HepG2 (cell line): ENCODE data around the gene LRRFIP2. TPM values are rescaled to one million over a fixed set of nuclear protein-coding genes. Genes with fewer than 3 reads are reported as not detected.
A peak's percentile ranks its signal among the peaks of the same experiment; 100 is the strongest.

Source experiments
- HMGXB4 ChIP-seq, 2 experiments: sonication (generic) in 1 of 2; formaldehyde crosslinking in 1 of 2; IDR thresholded peaks; 2 replicates each; pipeline versions ENCODE4 v1.4.0 to v1.6.1; 2018 to 2020; ENCODE audit warnings: missing genetic modification reagents in 2 of 2, borderline replicate concordance in 1 of 2, low read depth in 1 of 2, mild to moderate bottlenecking in 1 of 2, missing biosample characterization in 1 of 2
- KDM5A ChIP-seq: fragments of 200-600 bp; sonication (generic); IDR thresholded peaks from 2 replicates; pipeline ENCODE4 v1.7.0; 2018; ENCODE audit warnings: antibody characterized with exemption, mild to moderate bottlenecking, low read length, borderline replicate concordance
- NFE2L1 ChIP-seq: sonication (generic); formaldehyde crosslinking; IDR thresholded peaks from 2 replicates; pipeline ENCODE4 v1.4.0; 2020; ENCODE audit warnings: missing genetic modification reagents, mild to moderate bottlenecking, borderline replicate concordance
- POLR2G ChIP-seq: fragments of 200-400 bp; formaldehyde crosslinking; IDR thresholded peaks from 2 replicates; pipeline ENCODE4 v1.6.1; 2018; ENCODE audit warnings: mild to moderate bottlenecking, low read depth, low read length, moderate library complexity
- ZBTB7A ChIP-seq: sonication (generic); formaldehyde crosslinking; IDR thresholded peaks from 2 replicates; pipeline ENCODE4 v1.8.0; 2022; ENCODE audit warnings: mild to moderate bottlenecking, missing genetic modification reagents
- ZNF337 ChIP-seq: sonication (generic); formaldehyde crosslinking; IDR thresholded peaks from 2 replicates; pipeline ENCODE4 v1.5.1; 2020; ENCODE audit warnings: missing genetic modification reagents, low read depth, mild to moderate bottlenecking, borderline replicate concordance
- ZNF704 ChIP-seq: sonication (generic); formaldehyde crosslinking; IDR thresholded peaks from 2 replicates; pipeline ENCODE4 v1.8.1; 2023; ENCODE audit warnings: mild to moderate bottlenecking, inconsistent platforms, moderate library complexity, missing genetic modification reagents, borderline replicate concordance
- polyA plus RNA-seq, 8 experiments: library from polyadenylated mRNA; depleted of rRNA in 3 of 8; stranded (reverse) in 7 of 8; unstranded in 1 of 8; fragments of >200 nt; fragmentation: Illumina TruSeq in 4 of 8; extraction: Trizol in 4 of 8; gene quantifications; 2 replicates each; pipeline versions ENCODE4 v1.2.1 to v1.2.3, GENCODE V29; 2011 to 2016; ENCODE audit warnings: low read depth in 4 of 8, missing spikeins in 1 of 8, mixed read lengths in 1 of 8; ENCODE audit not compliant: insufficient read depth in 1 of 8
- total RNA-seq, 5 experiments: library from RNA; depleted of rRNA; stranded (reverse); fragments of >200 nt; fragmentation: Illumina TruSeq; extraction: Trizol; gene quantifications; 2 replicates each; pipeline ENCODE4 v1.2.3, GENCODE V29; 2016; ENCODE audit warnings: low read depth in 1 of 5
- TF ChIP-seq, protein P1 (sequence below): sonication (generic); formaldehyde crosslinking; IDR thresholded peaks from 2 replicates; pipeline ENCODE4; 2020; ENCODE audit warnings: missing genetic modification reagents, mild to moderate bottlenecking, borderline replicate concordance
- TF ChIP-seq, protein P2 (sequence below): sonication (generic); formaldehyde crosslinking; IDR thresholded peaks from 2 replicates; pipeline ENCODE4 v1.8.0; 2023; ENCODE audit warnings: mild to moderate bottlenecking, missing genetic modification reagents
- TF ChIP-seq, protein P3 (sequence below): sonication (generic); formaldehyde crosslinking; IDR thresholded peaks from 2 replicates; pipeline ENCODE4 v1.4.0; 2020; ENCODE audit warnings: mild to moderate bottlenecking, missing genetic modification reagents, borderline replicate concordance
- TF ChIP-seq, protein P4 (sequence below): sonication (generic); formaldehyde crosslinking; IDR thresholded peaks from 2 replicates; pipeline ENCODE4 v1.4.0; 2020; ENCODE audit warnings: mild to moderate bottlenecking, missing genetic modification reagents

Gene LRRFIP2
- total and polyA plus RNA-seq, 2 of the 13 experiments (the other 11 are each of a cell fraction or from before 2014, with no cell fraction given) = 13.5 to 32.2 TPM

- TF ChIP-seq, protein P1, sequence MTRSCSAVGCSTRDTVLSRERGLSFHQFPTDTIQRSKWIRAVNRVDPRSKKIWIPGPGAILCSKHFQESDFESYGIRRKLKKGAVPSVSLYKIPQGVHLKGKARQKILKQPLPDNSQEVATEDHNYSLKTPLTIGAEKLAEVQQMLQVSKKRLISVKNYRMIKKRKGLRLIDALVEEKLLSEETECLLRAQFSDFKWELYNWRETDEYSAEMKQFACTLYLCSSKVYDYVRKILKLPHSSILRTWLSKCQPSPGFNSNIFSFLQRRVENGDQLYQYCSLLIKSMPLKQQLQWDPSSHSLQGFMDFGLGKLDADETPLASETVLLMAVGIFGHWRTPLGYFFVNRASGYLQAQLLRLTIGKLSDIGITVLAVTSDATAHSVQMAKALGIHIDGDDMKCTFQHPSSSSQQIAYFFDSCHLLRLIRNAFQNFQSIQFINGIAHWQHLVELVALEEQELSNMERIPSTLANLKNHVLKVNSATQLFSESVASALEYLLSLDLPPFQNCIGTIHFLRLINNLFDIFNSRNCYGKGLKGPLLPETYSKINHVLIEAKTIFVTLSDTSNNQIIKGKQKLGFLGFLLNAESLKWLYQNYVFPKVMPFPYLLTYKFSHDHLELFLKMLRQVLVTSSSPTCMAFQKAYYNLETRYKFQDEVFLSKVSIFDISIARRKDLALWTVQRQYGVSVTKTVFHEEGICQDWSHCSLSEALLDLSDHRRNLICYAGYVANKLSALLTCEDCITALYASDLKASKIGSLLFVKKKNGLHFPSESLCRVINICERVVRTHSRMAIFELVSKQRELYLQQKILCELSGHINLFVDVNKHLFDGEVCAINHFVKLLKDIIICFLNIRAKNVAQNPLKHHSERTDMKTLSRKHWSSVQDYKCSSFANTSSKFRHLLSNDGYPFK (CRISPR knock-in tag) = peak; percentile 81; the same call in 1 of the 2 replicates
- TF ChIP-seq, protein P2, sequence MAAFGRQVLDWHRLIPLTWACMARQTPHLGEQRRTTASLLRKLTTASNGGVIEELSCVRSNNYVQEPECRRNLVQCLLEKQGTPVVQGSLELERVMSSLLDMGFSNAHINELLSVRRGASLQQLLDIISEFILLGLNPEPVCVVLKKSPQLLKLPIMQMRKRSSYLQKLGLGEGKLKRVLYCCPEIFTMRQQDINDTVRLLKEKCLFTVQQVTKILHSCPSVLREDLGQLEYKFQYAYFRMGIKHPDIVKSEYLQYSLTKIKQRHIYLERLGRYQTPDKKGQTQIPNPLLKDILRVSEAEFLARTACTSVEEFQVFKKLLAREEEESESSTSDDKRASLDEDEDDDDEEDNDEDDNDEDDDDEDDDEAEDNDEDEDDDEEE (CRISPR knock-in tag) = 0 out of 2 replicates have a peak, but pooled peaks have one; percentile 26
- TF ChIP-seq KDM5A = no peak
- TF ChIP-seq ZBTB7A (CRISPR knock-in tag) = peak; percentile 97
- TF ChIP-seq, protein P3, sequence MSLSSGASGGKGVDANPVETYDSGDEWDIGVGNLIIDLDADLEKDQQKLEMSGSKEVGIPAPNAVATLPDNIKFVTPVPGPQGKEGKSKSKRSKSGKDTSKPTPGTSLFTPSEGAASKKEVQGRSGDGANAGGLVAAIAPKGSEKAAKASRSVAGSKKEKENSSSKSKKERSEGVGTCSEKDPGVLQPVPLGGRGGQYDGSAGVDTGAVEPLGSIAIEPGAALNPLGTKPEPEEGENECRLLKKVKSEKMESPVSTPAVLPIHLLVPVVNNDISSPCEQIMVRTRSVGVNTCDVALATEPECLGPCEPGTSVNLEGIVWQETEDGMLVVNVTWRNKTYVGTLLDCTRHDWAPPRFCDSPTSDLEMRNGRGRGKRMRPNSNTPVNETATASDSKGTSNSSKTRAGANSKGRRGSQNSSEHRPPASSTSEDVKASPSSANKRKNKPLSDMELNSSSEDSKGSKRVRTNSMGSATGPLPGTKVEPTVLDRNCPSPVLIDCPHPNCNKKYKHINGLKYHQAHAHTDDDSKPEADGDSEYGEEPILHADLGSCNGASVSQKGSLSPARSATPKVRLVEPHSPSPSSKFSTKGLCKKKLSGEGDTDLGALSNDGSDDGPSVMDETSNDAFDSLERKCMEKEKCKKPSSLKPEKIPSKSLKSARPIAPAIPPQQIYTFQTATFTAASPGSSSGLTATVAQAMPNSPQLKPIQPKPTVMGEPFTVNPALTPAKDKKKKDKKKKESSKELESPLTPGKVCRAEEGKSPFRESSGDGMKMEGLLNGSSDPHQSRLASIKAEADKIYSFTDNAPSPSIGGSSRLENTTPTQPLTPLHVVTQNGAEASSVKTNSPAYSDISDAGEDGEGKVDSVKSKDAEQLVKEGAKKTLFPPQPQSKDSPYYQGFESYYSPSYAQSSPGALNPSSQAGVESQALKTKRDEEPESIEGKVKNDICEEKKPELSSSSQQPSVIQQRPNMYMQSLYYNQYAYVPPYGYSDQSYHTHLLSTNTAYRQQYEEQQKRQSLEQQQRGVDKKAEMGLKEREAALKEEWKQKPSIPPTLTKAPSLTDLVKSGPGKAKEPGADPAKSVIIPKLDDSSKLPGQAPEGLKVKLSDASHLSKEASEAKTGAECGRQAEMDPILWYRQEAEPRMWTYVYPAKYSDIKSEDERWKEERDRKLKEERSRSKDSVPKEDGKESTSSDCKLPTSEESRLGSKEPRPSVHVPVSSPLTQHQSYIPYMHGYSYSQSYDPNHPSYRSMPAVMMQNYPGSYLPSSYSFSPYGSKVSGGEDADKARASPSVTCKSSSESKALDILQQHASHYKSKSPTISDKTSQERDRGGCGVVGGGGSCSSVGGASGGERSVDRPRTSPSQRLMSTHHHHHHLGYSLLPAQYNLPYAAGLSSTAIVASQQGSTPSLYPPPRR (CRISPR knock-in tag) = peak; percentile 85
- no peak for TF ChIP-seq NFE2L1 (CRISPR knock-in tag)
- TF ChIP-seq POLR2G = peak; percentile 57
- no peak for TF ChIP-seq ZNF337
- TF ChIP-seq, protein P4, sequence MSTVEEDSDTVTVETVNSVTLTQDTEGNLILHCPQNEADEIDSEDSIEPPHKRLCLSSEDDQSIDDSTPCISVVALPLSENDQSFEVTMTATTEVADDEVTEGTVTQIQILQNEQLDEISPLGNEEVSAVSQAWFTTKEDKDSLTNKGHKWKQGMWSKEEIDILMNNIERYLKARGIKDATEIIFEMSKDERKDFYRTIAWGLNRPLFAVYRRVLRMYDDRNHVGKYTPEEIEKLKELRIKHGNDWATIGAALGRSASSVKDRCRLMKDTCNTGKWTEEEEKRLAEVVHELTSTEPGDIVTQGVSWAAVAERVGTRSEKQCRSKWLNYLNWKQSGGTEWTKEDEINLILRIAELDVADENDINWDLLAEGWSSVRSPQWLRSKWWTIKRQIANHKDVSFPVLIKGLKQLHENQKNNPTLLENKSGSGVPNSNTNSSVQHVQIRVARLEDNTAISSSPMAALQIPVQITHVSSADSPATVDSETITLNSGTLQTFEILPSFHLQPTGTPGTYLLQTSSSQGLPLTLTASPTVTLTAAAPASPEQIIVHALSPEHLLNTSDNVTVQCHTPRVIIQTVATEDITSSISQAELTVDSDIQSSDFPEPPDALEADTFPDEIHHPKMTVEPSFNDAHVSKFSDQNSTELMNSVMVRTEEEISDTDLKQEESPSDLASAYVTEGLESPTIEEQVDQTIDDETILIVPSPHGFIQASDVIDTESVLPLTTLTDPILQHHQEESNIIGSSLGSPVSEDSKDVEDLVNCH (CRISPR knock-in tag) = 0 out of 2 replicates have a peak, but pooled peaks have one; percentile 76
- peak; percentile 81; the same call in 1 of the 2 replicates for TF ChIP-seq ZNF704
- peak in 1 of 2 experiments; percentile 73; a peak in 2 of 4 replicates for TF ChIP-seq HMGXB4 (CRISPR knock-in tag; IDR thresholded peaks at IDR 0.05; ENCODE audit: borderline replicate concordance in 1 of 2, low read depth in 1 of 2)
Measured at GRCh38 chr3:37217098-37217849, 42.9 kb upstream of the LRRFIP2 start (continued).
